Gastroesophageal sphincter (tissue), 4 donors: ENCODE measurements around the gene ZMYND19. TPM values are rescaled to one million over a fixed set of nuclear protein-coding genes. Genes with fewer than 3 reads are reported as not detected.

ENCODE experiments used
- ATAC-seq: fragments of 150-250 bp; one replicate; pipeline ENCODE4 v1.9.1; 2016; ENCODE audit warnings: mild to moderate bottlenecking, moderate library complexity
- H3K27ac ChIP-seq, 4 donors: fragments of 200-600 bp; sonication (generic) in 3 of 4; 1 replicate in 3 of 4; 2 replicates in 1 of 4; pipeline ENCODE4 v1.5.1; 2016 to 2019
- H3K27me3 ChIP-seq: fragments of 200-600 bp; sonication (generic); one replicate; pipeline ENCODE4 v1.5.1; 2019
- H3K36me3 ChIP-seq, 2 donors: fragments of 200-600 bp; sonication (generic); one replicate each; pipeline ENCODE4 v1.5.1; 2019; ENCODE audit warnings: control low read depth in 1 of 2
- H3K4me1 ChIP-seq, 3 donors: fragments of 200-600 bp; sonication (generic); 1 replicate in 2 of 3; 2 replicates in 1 of 3; pipeline ENCODE4 v1.5.1; 2016 to 2019; ENCODE audit warnings: control low read depth in 2 of 3
- H3K4me3 ChIP-seq, 2 donors: fragments of 200-600 bp; sonication (generic); one replicate each; pipeline ENCODE4 v1.5.1; 2019; ENCODE audit warnings: mild to moderate bottlenecking in 1 of 2, moderate library complexity in 1 of 2
- H3K9me3 ChIP-seq, 3 donors: fragments of 200-600 bp; sonication (generic); one replicate each; pipeline ENCODE4 v1.5.1; 2017 to 2019; ENCODE audit warnings: control low read depth in 2 of 3
- EP300 ChIP-seq: sonication (generic); formaldehyde crosslinking; IDR thresholded peaks from one replicate; pipeline ENCODE4 v1.6.1; 2017; ENCODE audit warnings: antibody characterized with exemption, mild to moderate bottlenecking
- POLR2A ChIP-seq, 2 donors: fragments of 450-650 bp; IDR thresholded peaks; one replicate each; pipeline ENCODE4 v1.6.1; 2017; ENCODE audit warnings: antibody characterized with exemption in 2 of 2, mild to moderate bottlenecking in 2 of 2, moderate library complexity in 1 of 2
- POLR2AphosphoS5 ChIP-seq: sonication (generic); formaldehyde crosslinking; IDR thresholded peaks from one replicate; pipeline ENCODE4 v1.6.1; 2017; ENCODE audit warnings: antibody characterized with exemption
- WGBS, 2 donors: methylation state at CpG; one replicate each; pipeline ENCODE4 v1.1.5; 2018; ENCODE audit warnings: low coverage in 1 of 2; 5-methylcytosine and 5-hydroxymethylcytosine counted together
- total RNA-seq, 4 donors: library from RNA; depleted of rRNA; stranded (reverse); fragments of >200 nt; gene quantifications; one replicate each; pipeline ENCODE4 v1.1.0, GENCODE V29; 2016
- TF ChIP-seq, protein P1 (sequence below), 4 experiments: fragments of 200-600 bp in 2 of 4; fragments of 450-650 bp in 2 of 4; sonication (generic) in 1 of 4; IDR thresholded peaks; one replicate each; pipeline ENCODE4 v1.5.1; 2017 to 2019; ENCODE audit warnings: antibody characterized with exemption in 4 of 4, mild to moderate bottlenecking in 2 of 4, moderate library complexity in 2 of 4

Gene ZMYND19
- total RNA-seq, 4 donors from 2014 or later, result 9.5 to 17.1 (median 13.2) TPM

DNA sequence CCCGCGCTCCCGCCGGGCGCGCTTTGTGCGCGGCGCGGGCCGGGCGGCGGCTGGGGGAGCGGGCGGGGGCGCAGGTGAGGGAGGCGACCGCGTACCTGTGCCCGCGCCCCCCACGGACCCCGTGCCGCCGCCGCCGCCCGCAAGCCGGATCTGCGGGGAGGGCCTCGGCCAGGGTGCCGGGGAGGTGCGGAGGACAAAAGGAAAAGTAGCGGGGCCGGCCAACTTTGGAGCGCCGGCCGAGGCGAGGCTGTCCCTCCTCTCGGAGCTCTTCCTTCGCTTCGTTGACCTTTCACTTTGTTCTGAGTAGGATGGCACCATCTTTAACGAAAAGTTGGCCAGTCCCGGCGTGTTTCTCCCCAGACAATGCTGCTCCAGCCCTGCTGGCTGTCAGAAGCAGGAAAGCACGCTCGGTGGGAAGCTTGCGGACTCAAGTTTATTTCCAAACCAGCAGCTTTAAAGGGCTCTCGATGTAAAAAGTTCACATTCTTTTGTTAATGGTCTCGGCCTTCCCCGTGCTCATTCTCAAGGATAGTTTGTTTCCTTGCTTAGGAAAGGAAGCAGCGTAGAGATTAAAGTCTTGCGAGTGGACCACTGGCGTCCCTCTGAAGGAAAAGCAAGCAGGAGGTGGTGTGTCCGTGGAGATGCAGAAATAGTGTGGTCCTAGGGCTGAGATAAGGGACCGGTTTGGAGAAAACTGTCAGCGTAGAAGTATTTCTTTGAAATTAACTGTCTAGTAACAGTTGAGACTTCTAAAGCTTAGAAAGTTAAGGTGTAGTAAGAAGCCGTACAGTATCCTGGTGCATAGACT lies 29.1 kb upstream of the ZMYND19 start:
- H3K27ac ChIP-seq, result peak overlapping the region; percentile 52 to 96 (median 89)
- H3K36me3 ChIP-seq, result peaks cover 0 to 25% of the 10 kb centered on the region in 2 donors
- no peaks in the 10 kb centered on the region for H3K27me3 ChIP-seq
- peak overlapping the region; percentile 72 to 95 for H3K4me3 ChIP-seq
- peaks cover 8 to 69% (median 35%) of the 10 kb centered on the region in 3 donors for H3K4me1 ChIP-seq
- peak; percentile 16 for ATAC-seq
- no peaks in the 10 kb centered on the region for H3K9me3 ChIP-seq
- WGBS, 2 donors, result 1 to 2% methylated on average over 6 to 13 of the region's 58 CpGs
- TF ChIP-seq EP300, result no peak
- TF ChIP-seq POLR2A (IDR thresholded peaks at IDR 0.05), result no peak
- no peak for TF ChIP-seq POLR2AphosphoS5
- TF ChIP-seq, protein P1, sequence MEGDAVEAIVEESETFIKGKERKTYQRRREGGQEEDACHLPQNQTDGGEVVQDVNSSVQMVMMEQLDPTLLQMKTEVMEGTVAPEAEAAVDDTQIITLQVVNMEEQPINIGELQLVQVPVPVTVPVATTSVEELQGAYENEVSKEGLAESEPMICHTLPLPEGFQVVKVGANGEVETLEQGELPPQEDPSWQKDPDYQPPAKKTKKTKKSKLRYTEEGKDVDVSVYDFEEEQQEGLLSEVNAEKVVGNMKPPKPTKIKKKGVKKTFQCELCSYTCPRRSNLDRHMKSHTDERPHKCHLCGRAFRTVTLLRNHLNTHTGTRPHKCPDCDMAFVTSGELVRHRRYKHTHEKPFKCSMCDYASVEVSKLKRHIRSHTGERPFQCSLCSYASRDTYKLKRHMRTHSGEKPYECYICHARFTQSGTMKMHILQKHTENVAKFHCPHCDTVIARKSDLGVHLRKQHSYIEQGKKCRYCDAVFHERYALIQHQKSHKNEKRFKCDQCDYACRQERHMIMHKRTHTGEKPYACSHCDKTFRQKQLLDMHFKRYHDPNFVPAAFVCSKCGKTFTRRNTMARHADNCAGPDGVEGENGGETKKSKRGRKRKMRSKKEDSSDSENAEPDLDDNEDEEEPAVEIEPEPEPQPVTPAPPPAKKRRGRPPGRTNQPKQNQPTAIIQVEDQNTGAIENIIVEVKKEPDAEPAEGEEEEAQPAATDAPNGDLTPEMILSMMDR (IDR thresholded peaks at IDR 0.05), result no peak

DNA sequence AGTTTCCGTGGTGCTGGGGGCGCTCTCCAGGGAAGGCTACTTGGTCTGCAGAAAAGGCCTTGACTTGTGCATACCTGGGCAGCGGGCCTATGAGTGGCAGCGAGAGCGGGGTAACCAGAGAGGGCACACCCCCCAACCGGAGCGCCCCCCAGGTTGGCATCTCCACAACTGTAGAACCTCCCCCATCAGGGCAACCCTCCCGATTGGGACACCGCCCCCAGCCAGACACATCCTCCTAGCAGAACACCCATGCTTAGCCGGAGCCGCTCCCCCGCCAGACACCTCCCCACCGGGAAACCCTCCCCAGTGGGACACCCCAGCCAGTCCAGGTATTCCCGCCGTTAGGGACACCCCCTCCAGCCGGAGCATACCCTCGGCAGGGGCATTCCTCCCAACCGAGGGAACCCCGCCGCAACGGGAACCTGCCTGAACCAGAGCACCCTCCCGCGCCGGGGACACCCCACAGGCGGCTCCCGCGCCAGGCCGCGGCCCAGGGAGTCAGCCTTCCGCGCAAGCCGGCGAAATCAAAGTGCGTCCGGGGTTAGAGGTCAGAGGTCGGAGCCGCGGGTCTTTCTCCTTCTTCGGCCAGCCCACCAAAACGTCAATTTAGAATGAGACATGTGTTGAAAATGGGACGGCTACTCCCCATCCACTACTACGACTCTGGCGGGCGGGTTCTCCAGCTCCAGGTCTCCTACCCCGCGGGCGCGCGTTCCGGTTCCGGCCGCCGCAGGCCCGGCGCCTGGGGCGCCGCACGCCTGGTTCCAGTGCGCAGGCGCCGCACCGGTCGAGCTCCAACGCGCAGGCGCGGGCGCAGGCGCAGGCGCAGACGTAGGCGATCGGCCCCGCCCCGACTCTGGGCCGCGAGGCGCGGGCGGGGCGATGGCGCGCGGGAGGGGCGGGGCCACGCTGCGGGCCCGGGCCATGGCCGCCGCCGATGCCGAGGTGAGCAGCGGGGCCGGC lies 28.1 kb upstream of the ZMYND19 start, which contains the start of gene EHMT1:
EHMT1 (plus strand) TSS at position 901 of the 963 bp plus-strand sequence; CDS start at position 925, 24 bp downstream.
- TF ChIP-seq POLR2AphosphoS5 (peak; percentile 67), EP300 (no peak), POLR2A (IDR thresholded peaks at IDR 0.05) (peak; percentile 61 to 62)
- TF ChIP-seq, protein P1 (IDR thresholded peaks at IDR 0.05), result no peak
- Histone ChIP-seq H3K9me3 (no peaks in the 10 kb centered on the region), H3K4me1 (peaks cover 8 to 61% (median 35%) of the 10 kb centered on the region in 3 donors), H3K27me3 (no peaks in the 10 kb centered on the region), H3K27ac (peak within 1 kb of the TSS; percentile 73 to 96 (median 93)), H3K4me3 (peak within 1 kb of the TSS; percentile 73 to 95), H3K36me3 (peaks cover 0 to 36% of the 10 kb centered on the region in 2 donors)
- WGBS, 2 donors, result 0% methylated on average over 3 to 11 of the region's 94 CpGs
- ATAC-seq, result peak; percentile 96

DNA sequence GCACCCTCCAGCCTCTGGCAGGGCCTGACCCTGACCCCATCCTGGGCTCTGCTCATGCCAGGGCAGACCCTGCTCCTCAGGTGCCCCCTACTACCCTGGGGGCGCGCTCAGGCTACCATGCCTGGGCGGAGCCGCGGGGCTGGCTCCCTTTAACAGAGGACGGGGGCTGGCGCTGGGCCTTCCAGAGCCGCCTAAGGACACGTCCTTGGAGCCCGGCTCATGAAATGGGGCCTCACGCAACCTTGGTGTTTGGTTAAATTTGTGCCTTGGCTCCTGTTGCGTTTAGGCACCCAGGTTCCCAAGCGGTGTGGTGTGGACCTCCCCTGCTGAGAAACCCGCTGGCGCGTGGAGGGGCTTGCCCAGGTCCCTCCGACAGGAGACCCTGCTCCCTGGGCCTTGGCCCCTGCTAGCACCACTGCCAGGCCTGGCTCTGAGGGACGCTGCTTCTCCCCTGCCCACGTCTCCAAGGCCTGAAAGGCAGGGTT lies 25.1 kb upstream of the ZMYND19 start:
- H3K4me3 ChIP-seq, result no peak overlapping the region
- H3K9me3 ChIP-seq, result no peaks in the 10 kb centered on the region
- no peak for ATAC-seq
- TF ChIP-seq POLR2AphosphoS5, result no peak
- TF ChIP-seq, protein P1 (IDR thresholded peaks at IDR 0.05), result no peak
- TF ChIP-seq EP300, result no peak
- no peak for TF ChIP-seq POLR2A (IDR thresholded peaks at IDR 0.05)
- H3K27me3 ChIP-seq, result no peaks in the 10 kb centered on the region
- WGBS, 2 donors, result no CpG with 5 or more reads among the region's 19 CpGs
- H3K27ac ChIP-seq, result no peak overlapping the region
- peaks cover 0 to 39% of the 10 kb centered on the region in 2 donors for H3K36me3 ChIP-seq
- H3K4me1 ChIP-seq, result peaks cover 4 to 50% (median 29%) of the 10 kb centered on the region in 3 donors

DNA sequence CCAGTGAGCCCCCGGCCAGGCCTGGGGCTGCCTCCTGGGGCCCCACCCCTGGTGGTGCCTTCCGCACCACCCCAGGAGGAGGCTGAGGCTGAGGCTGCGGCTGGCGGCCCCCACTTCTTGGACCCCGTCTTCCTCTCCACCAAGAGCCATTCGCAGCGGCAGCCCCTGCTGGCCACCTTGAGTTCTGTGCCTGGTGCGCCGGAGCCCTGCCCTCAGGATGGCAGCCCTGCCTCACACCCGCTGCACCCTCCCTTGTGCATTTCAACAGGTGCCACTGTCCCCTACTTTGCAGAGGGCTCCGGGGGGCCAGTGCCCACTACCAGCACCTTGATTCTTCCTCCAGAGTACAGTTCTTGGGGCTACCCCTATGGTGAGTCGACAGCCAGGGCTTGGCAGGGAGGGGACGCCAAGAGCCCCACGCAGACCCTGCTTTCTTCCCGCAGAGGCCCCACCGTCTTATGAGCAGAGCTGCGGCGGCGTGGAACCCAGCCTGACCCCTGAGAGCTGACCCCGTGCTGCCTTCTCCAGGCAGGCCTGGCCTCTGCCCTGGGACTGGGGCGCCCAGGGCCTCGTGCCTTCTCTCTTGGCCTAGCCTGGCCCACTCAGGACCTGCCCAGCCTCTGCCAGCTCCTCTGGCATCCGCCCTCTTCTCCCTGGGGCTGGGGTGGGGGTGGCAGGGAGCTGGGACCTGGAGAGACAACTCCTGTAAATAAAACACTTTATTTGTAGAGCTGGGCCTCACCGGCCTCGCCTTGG lies 24.5 kb upstream of the ZMYND19 start:
- 85% methylated on average over 19 of the region's 25 CpGs; no CpG with 5 or more reads in 1 of the 2 donors for WGBS, 2 donors
- no peak for ATAC-seq
- H3K4me3 ChIP-seq, result no peak overlapping the region
- peaks cover 4 to 44% (median 23%) of the 10 kb centered on the region in 3 donors for H3K4me1 ChIP-seq
- TF ChIP-seq, protein P1 (IDR thresholded peaks at IDR 0.05), result no peak
- TF ChIP-seq POLR2AphosphoS5, result no peak
- TF ChIP-seq POLR2A (IDR thresholded peaks at IDR 0.05), result no peak
- no peak for TF ChIP-seq EP300
- H3K27ac ChIP-seq, result no peak overlapping the region
- H3K27me3 ChIP-seq, result no peaks in the 10 kb centered on the region
- peaks cover 0 to 39% of the 10 kb centered on the region in 2 donors for H3K36me3 ChIP-seq
- no peaks in the 10 kb centered on the region for H3K9me3 ChIP-seq
